Head of caudate nucleus (tissue), 42 donors: ENCODE results near the gene ZCCHC17.

Source experiments
- DNase-seq, 42 donors: peaks; one replicate each; pipeline versions ENCODE4 v3.0.0 to v3.0.0-alpha.2; 2020 to 2021; ENCODE audit warnings: mixed read lengths in 7 of 42
- intact Hi-C: fragments of 100-400 bp; cut with DNase I; formaldehyde crosslinking; loops from one replicate; pipeline ENCODE4 v1.15.0; 2022

Gene ZCCHC17

DNA sequence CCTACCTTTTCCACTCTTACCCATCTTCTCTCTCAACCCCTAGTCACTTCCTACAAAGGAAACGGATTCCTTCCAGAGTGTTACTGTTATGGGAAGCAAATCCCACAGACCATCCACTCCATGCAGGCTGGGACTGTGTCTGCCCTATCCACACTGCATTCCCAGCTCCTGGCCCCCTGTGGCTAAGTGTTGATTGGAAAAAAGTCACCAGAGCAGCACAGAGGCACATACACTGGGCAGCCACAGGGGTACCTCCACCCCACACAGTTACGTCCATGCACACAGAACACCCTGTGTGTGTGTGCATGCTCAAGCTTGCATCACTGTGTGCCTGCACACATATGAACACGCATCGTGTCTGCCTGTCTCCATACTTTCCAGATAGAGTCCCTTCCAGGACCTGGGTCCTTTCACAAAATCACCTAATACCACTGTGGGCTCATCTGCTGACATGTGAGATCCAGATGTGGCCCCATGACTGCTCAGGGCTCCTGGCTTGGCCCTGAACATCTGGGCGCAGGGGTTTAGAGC is 112.0 kb downstream of the ZCCHC17 start:
- no peak for DNase-seq
- intact Hi-C loops: no loop called here

DNA sequence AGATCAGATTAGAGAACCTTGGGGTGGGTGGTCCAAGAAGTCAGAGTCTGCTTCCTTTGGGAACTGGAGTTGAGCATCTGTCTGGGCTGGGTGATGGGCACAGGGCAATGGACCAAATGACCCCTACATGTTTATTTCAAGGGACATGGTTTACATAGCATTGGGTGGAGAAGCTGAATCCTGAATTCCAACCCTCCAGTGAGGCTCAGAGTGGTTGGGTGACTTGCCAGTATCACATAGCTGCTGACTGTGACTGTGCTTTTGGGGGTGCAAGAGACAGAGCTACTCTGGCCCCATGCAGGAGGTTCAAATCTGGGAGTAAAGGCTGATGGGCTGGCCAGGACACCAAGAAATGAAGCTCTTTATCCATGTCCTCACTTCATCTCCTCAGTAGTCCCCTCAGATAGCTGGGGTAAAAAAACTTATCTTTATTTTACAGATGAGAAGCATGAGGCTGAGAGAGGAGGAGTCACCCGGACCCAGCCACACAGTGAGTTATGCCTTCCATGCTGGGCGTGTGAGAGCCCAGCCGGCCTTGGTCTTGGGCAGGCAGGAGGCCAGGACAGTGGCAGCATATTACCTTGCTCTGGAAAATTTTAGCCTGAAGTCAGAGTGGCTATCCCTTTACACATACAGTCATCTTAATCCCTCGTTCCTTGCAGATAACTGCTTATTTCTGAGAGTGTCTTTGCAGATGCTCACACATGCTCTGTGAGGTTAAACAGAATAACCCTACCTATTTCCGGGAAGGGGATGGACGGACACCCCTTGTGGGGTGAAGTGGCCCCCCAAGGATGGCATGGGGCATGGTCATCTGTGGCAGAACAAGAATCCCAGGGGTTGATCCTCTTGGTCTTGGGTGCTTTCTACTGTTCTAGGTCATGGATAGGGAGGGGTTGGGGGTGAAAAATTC is 113.4 kb downstream of the ZCCHC17 start:
- no peak for DNase-seq
- intact Hi-C loops: no loop called here

DNA sequence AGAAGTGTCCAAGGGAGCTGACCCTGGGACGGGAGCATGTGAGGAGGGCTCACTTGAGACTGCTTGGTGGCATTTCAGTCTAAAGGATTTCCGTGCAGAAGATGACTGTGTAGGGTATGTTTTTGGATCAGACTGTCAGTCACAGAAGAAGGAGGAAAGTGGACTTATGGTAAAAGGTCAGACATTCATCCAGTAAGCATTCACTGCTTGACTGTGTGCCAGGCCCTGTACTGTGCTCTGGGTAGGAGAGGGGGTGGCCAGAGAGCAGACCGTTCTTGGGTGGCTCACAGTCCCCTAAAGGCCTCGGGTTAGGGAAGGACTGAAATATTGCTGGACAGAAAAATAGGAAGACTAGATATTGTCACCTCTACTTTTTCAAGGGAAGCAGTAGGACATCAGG is 114.0 kb downstream of the ZCCHC17 start:
- intact Hi-C loops: no loop called here
- DNase-seq: no peak

DNA sequence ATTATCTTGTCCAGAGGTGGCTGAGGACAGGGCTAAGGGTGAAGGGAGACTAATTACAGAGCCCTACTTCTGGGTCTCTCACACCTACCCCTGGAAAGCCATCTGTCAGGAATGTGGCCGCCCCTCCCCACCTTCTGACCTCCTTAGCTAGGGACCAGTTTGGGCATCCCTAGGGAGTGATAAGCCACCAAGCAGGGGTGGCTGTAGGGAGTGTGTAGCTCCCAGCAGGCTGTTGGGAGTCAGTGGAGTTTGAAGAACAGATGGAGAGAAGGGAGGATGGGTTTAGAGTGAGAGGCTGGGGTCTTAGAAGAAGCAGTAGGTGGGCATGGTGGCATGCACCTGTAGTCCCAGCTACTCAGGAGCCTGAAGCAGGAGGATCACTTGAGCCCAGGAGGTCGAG is 115.4 kb downstream of the ZCCHC17 start:
- intact Hi-C loops: no loop called here
- no peak for DNase-seq

DNA sequence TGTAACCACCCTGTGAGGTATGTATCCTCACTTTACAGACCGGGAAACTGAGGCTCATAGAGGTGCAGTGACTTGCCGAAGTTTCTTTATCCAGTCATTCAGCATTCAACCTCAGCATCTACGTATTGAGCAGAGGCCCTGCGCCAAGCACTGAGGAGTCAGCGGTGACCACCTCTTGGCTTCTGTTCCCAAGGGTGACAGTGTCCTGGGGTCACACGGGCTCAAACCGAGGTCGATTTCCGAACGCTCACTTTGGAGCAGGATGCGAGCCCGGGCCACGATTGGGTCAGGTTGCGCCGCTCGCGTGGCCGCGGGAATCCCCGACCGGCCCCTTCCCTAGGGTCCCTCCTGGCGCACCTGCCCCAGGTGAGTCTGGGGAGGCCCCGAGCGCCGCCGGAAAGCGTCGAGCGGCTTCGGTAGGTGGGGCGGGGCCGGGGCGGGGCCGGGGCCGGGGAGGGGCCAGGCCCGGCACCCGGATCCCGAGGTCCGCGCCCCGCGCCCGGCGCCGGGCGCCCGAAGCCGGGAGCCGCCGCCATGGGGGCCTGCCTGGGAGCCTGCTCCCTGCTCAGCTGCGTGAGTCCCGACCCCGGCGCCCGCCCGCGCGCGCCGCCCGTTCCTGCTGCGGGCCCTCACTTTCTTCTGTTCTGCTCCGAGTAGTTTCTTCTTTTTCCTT is 116.0 kb downstream of the ZCCHC17 start, which contains the start of gene SERINC2:
TSS of gene SERINC2 (plus strand) at position 482 of the 673 bp plus-strand sequence. CDS start at position 535, 53 bp downstream.
- intact Hi-C loops: no loop called here
- DNase-seq: peak in 4 of 42 donors; percentile 6 to 37 (median 22)

DNA sequence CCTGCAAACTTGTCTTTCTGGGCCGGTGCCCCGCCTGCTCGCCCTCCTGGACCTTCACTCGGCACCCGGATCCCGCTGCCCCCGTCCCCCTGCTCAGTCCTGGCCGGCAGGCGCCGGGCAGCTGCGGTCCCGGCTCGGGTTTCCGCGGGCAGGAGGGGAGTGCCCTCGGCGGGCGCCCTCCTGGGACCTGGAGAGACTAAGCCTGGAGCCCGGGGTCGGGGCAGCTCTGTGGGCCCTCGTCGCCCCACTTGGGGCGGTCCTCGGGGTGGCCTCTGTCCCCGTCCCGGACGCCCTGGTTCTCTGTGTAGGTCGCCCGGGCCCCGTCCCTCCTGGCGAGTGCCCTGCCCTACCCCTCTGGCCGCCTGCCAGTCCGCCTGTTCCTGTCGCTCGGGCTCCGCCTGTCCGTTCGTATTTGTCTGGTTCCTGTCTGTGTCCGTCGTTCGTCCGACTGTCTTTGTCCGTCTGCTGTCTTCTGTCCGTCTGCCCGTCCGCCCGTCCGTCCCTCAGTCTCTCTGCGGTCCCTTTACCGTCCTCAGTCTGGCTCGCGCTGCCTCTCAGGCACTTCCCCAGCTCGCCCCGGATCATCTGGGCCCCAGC is 116.7 kb downstream of the ZCCHC17 start:
- intact Hi-C loops: no loop called here
- peak in 34 of 42 donors; percentile 5 to 72 (median 28) for DNase-seq
